Measurements from ENCODE around the gene FGD4. TPM values are rescaled to one million over a fixed set of nuclear protein-coding genes. Genes with fewer than 3 reads are reported as not detected.
A peak's percentile ranks its signal among the peaks of the same experiment; 100 is the strongest.
"Not testable (repeated sequence)": the region's sequence is repeated elsewhere in the genome, so short reads cannot be mapped to it uniquely, and the experiment has no call there.

FGD4 gene
- total and polyA plus RNA-seq, 2 experiments from 2014 or later = 1.1 to 3.4 TPM

- in situ Hi-C loops (cut with MboI) = no loop called here
- DNase-seq = no peak
- Histone ChIP-seq H3F3A (ENCODE audit: insufficient read depth) (no peaks in the 10 kb centered on the region), H3K4me2 (ENCODE audit: unreplicated experiment) (no peak overlapping the region), H3K4me3 (no peak overlapping the region), H3K4me1 (ENCODE audit: insufficient read depth) (no peaks in the 10 kb centered on the region), H3K27ac (no peak overlapping the region), H4K20me1 (ENCODE audit: insufficient read depth) (no peaks in the 10 kb centered on the region), H3K36me3 (ENCODE audit: low read depth) (no peaks in the 10 kb centered on the region), H3K9me3 (ENCODE audit: low read depth) (no peaks in the 10 kb centered on the region), H3K79me2 (ENCODE audit: insufficient read depth) (no peaks in the 10 kb centered on the region), H3K9me2 (ENCODE audit: insufficient read depth) (no peaks in the 10 kb centered on the region), H3K9ac (no peak overlapping the region), H2AFZ (peak overlapping the region; percentile 59), H3K27me3 (replicated peaks; ENCODE audit: insufficient read depth) (no peaks in the 10 kb centered on the region)
- WGBS, 2 experiments (ENCODE audit: low coverage in 1 of 2, low lambda C conversion rate in 2 of 2, missing lambda C conversion rate in 2 of 2) = 25 to 33% methylated on average over 5 of the region's 5 CpGs
- TF ChIP-seq EZH2 (IDR thresholded peaks at IDR 0.05; ENCODE audit: insufficient read depth, poor library complexity, severe bottlenecking) = no peak
- TF ChIP-seq EZH2phosphoT487 (IDR thresholded peaks at IDR 0.05; ENCODE audit: insufficient read depth, low read depth) = no peak
Measured at GRCh38 chr12:32522331-32523221, 123.2 kb downstream of the FGD4 start.

GRCh38 chr12:32525802-32526201 is 126.4 kb downstream of the FGD4 start:
- H3K79me2 ChIP-seq (ENCODE audit: insufficient read depth); H3K4me3 ChIP-seq; H3K27ac ChIP-seq; H3K4me2 ChIP-seq (ENCODE audit: unreplicated experiment); H3K9me3 ChIP-seq (ENCODE audit: low read depth); H4K20me1 ChIP-seq (ENCODE audit: insufficient read depth); H2AFZ ChIP-seq; H3F3A ChIP-seq (ENCODE audit: insufficient read depth); DNase-seq; H3K4me1 ChIP-seq (ENCODE audit: insufficient read depth); H3K36me3 ChIP-seq (ENCODE audit: low read depth); H3K27me3 ChIP-seq (replicated peaks; ENCODE audit: insufficient read depth); H3K9ac ChIP-seq; in situ Hi-C loops (cut with MboI); H3K9me2 ChIP-seq (ENCODE audit: insufficient read depth): not testable (repeated sequence)
- WGBS, 2 experiments (ENCODE audit: low coverage in 1 of 2, low lambda C conversion rate in 2 of 2, missing lambda C conversion rate in 2 of 2) = 87 to 93% methylated on average over 13 to 14 of the region's 20 CpGs

GRCh38 chr12:32526343-32526742 is 127.0 kb downstream of the FGD4 start:
- H3K9me3 ChIP-seq (ENCODE audit: low read depth); H3K27me3 ChIP-seq (replicated peaks; ENCODE audit: insufficient read depth); H3F3A ChIP-seq (ENCODE audit: insufficient read depth); in situ Hi-C loops (cut with MboI); H4K20me1 ChIP-seq (ENCODE audit: insufficient read depth); H3K27ac ChIP-seq; H3K36me3 ChIP-seq (ENCODE audit: low read depth); H3K9ac ChIP-seq; H3K9me2 ChIP-seq (ENCODE audit: insufficient read depth); H2AFZ ChIP-seq; H3K4me1 ChIP-seq (ENCODE audit: insufficient read depth); H3K4me2 ChIP-seq (ENCODE audit: unreplicated experiment); H3K4me3 ChIP-seq; H3K79me2 ChIP-seq (ENCODE audit: insufficient read depth); DNase-seq: not testable (repeated sequence)
- 89 to 90% methylated on average over 9 of the region's 9 CpGs for WGBS, 2 experiments (ENCODE audit: low coverage in 1 of 2, low lambda C conversion rate in 2 of 2, missing lambda C conversion rate in 2 of 2)

- DNase-seq = no peak
- Histone ChIP-seq H3K27ac (no peak overlapping the region), H2AFZ (no peak overlapping the region), H3K4me2 (ENCODE audit: unreplicated experiment) (no peak overlapping the region), H4K20me1 (ENCODE audit: insufficient read depth) (no peaks in the 10 kb centered on the region), H3K36me3 (ENCODE audit: low read depth) (no peaks in the 10 kb centered on the region), H3K27me3 (replicated peaks; ENCODE audit: insufficient read depth) (no peaks in the 10 kb centered on the region), H3K9me3 (ENCODE audit: low read depth) (no peaks in the 10 kb centered on the region), H3K4me3 (no peak overlapping the region), H3F3A (ENCODE audit: insufficient read depth) (peaks cover 29% of the 10 kb centered on the region), H3K9ac (no peak overlapping the region), H3K9me2 (ENCODE audit: insufficient read depth) (no peaks in the 10 kb centered on the region), H3K4me1 (ENCODE audit: insufficient read depth) (peaks cover 26% of the 10 kb centered on the region), H3K79me2 (ENCODE audit: insufficient read depth) (peaks cover 7% of the 10 kb centered on the region; the same call in 1 of the 2 replicates)
- TF ChIP-seq EZH2phosphoT487 (IDR thresholded peaks at IDR 0.05; ENCODE audit: insufficient read depth, low read depth) = no peak
- no peak for TF ChIP-seq EZH2 (IDR thresholded peaks at IDR 0.05; ENCODE audit: insufficient read depth, poor library complexity, severe bottlenecking)
- in situ Hi-C loops (cut with MboI) = no loop called here
- 39 to 59% methylated on average over 1 of the region's 1 CpG for WGBS, 2 experiments (ENCODE audit: low coverage in 1 of 2, low lambda C conversion rate in 2 of 2, missing lambda C conversion rate in 2 of 2)
Measured at GRCh38 chr12:32532422-32532821, 133.1 kb downstream of the FGD4 start.

- Histone ChIP-seq H4K20me1 (ENCODE audit: insufficient read depth) (no peaks in the 10 kb centered on the region), H3K4me3 (no peak overlapping the region), H3K4me2 (ENCODE audit: unreplicated experiment) (no peak overlapping the region), H3K27ac (no peak overlapping the region), H3F3A (ENCODE audit: insufficient read depth) (peaks cover 29% of the 10 kb centered on the region), H3K9ac (no peak overlapping the region), H3K79me2 (ENCODE audit: insufficient read depth) (peaks cover 7% of the 10 kb centered on the region; the same call in 1 of the 2 replicates), H3K4me1 (ENCODE audit: insufficient read depth) (peaks cover 26% of the 10 kb centered on the region), H3K9me2 (ENCODE audit: insufficient read depth) (no peaks in the 10 kb centered on the region), H2AFZ (no peak overlapping the region), H3K36me3 (ENCODE audit: low read depth) (no peaks in the 10 kb centered on the region), H3K27me3 (replicated peaks; ENCODE audit: insufficient read depth) (no peaks in the 10 kb centered on the region), H3K9me3 (ENCODE audit: low read depth) (no peaks in the 10 kb centered on the region)
- TF ChIP-seq EZH2 (IDR thresholded peaks at IDR 0.05; ENCODE audit: insufficient read depth, poor library complexity, severe bottlenecking) (no peak), EZH2phosphoT487 (IDR thresholded peaks at IDR 0.05; ENCODE audit: insufficient read depth, low read depth) (no peak)
- in situ Hi-C loops (cut with MboI) = no loop called here
- DNase-seq = no peak
Measured at GRCh38 chr12:32532951-32533350, 133.6 kb downstream of the FGD4 start.

GRCh38 chr12:32533506-32533905 is 134.1 kb downstream of the FGD4 start:
- H3K9me2 ChIP-seq (ENCODE audit: insufficient read depth); H3K79me2 ChIP-seq (ENCODE audit: insufficient read depth); H3K9me3 ChIP-seq (ENCODE audit: low read depth); in situ Hi-C loops (cut with MboI); H3K27me3 ChIP-seq (replicated peaks; ENCODE audit: insufficient read depth); DNase-seq; H3K36me3 ChIP-seq (ENCODE audit: low read depth); H4K20me1 ChIP-seq (ENCODE audit: insufficient read depth); H3K9ac ChIP-seq: not testable (repeated sequence)
- Histone ChIP-seq H3F3A (ENCODE audit: insufficient read depth) (peaks cover 29% of the 10 kb centered on the region), H3K4me1 (ENCODE audit: insufficient read depth) (peaks cover 26% of the 10 kb centered on the region), H3K4me3 (peak overlapping the region; percentile 74), H3K4me2 (ENCODE audit: unreplicated experiment) (peak overlapping the region; percentile 87), H2AFZ (peak overlapping the region; percentile 62; the same call in 1 of the 2 replicates), H3K27ac (peak overlapping the region; percentile 51)
- 80 to 81% methylated on average over 10 of the region's 10 CpGs for WGBS, 2 experiments (ENCODE audit: low coverage in 1 of 2, low lambda C conversion rate in 2 of 2, missing lambda C conversion rate in 2 of 2)

Data from GM23248 (cell line).